HPDE6-E6E7 (cell line): ENCODE data around the gene AQP12A.
"Not testable (repeated sequence)": the region's sequence is repeated elsewhere in the genome, so short reads cannot be mapped to it uniquely, and the experiment has no call there.

Experiments used
- DNase-seq: peaks from one replicate; pipeline ENCODE4 v3.0.0; 2011; ENCODE audit warnings: missing footprints; ENCODE audit errors: extremely low spot score

Gene AQP12A

GRCh38 chr2:240691631-240692420 is at the start of gene AQP12A:
Gene AQP12A (plus strand): TSS chr2:240691866. CDS start chr2:240691914, 48 bp downstream.
- not testable (repeated sequence) for DNase-seq

- no peak for DNase-seq
Observed at GRCh38 chr2:240642061-240642805, 49.4 kb upstream of the AQP12A start.

- DNase-seq: no peak
Observed at GRCh38 chr2:240642806-240643092, 48.9 kb upstream of the AQP12A start.

- DNase-seq: no peak
Observed at GRCh38 chr2:240643093-240643810, 48.4 kb upstream of the AQP12A start.

GRCh38 chr2:240643811-240644150 is 47.9 kb upstream of the AQP12A start:
- no peak for DNase-seq

GRCh38 chr2:240644171-240644651 is 47.5 kb upstream of the AQP12A start:
- no peak for DNase-seq

- no peak for DNase-seq
Observed at GRCh38 chr2:240644859-240645301, 46.8 kb upstream of the AQP12A start.

GRCh38 chr2:240645346-240645745 is 46.3 kb upstream of the AQP12A start:
- no peak for DNase-seq

GRCh38 chr2:240645801-240646175 is 45.9 kb upstream of the AQP12A start:
- DNase-seq: no peak

GRCh38 chr2:240646176-240646899 is 45.3 kb upstream of the AQP12A start:
- no peak for DNase-seq

GRCh38 chr2:240646900-240647502 is 44.7 kb upstream of the AQP12A start:
- no peak for DNase-seq

GRCh38 chr2:240647503-240648154 is 44.0 kb upstream of the AQP12A start:
- no peak for DNase-seq

- no peak for DNase-seq
Observed at GRCh38 chr2:240648155-240648649, 43.5 kb upstream of the AQP12A start.

GRCh38 chr2:240648650-240649275 is 42.9 kb upstream of the AQP12A start:
- no peak for DNase-seq

- DNase-seq: no peak
Observed at GRCh38 chr2:240649331-240649730, 42.3 kb upstream of the AQP12A start.

GRCh38 chr2:240650254-240650965 is 41.3 kb upstream of the AQP12A start:
- DNase-seq: no peak

GRCh38 chr2:240651185-240651584 is 40.5 kb upstream of the AQP12A start:
- DNase-seq: no peak

- DNase-seq: no peak
Observed at GRCh38 chr2:240655931-240656886, 35.5 kb upstream of the AQP12A start.
